Measurements from ENCODE around the gene GXYLT2. TPM values are rescaled to one million over a fixed set of nuclear protein-coding genes. Genes with fewer than 3 reads are reported as not detected.

The GXYLT2 gene
- total and polyA plus RNA-seq, 2 of the 13 experiments (the other 11 are each of a cell fraction or from before 2014, with no cell fraction given): 4.3 to 6.9 TPM

DNA sequence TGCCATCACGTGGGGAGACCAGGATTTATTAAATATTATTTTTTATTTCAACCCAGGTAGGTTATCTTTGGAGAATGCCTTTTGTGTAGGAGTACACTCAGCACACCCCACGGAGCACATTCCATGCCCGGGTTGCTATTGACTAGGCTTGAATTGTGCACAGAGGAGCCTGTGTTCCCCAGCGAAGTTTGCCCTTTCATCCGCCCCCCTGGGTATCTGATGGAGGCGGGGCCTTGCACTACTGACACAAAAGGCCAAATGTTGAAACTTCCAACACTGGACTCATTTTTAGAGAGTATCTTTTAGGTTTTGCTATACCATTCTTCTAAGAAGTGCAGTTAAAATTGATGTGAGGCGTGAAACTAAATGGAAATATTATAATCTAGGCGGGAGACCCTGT, 69.5 kb downstream of the GXYLT2 start (continued):
- TF ChIP-seq, protein P1, sequence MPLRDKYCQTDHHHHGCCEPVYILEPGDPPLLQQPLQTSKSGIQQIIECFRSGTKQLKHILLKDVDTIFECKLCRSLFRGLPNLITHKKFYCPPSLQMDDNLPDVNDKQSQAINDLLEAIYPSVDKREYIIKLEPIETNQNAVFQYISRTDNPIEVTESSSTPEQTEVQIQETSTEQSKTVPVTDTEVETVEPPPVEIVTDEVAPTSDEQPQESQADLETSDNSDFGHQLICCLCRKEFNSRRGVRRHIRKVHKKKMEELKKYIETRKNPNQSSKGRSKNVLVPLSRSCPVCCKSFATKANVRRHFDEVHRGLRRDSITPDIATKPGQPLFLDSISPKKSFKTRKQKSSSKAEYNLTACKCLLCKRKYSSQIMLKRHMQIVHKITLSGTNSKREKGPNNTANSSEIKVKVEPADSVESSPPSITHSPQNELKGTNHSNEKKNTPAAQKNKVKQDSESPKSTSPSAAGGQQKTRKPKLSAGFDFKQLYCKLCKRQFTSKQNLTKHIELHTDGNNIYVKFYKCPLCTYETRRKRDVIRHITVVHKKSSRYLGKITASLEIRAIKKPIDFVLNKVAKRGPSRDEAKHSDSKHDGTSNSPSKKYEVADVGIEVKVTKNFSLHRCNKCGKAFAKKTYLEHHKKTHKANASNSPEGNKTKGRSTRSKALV (CRISPR knock-in tag; IDR thresholded peaks at IDR 0.05): no peak
- no peak for TF ChIP-seq KDM4B (CRISPR knock-in tag; IDR thresholded peaks at IDR 0.05)
- no peak for TF ChIP-seq RFX1 (IDR thresholded peaks at IDR 0.05)
- TF ChIP-seq, protein P2, sequence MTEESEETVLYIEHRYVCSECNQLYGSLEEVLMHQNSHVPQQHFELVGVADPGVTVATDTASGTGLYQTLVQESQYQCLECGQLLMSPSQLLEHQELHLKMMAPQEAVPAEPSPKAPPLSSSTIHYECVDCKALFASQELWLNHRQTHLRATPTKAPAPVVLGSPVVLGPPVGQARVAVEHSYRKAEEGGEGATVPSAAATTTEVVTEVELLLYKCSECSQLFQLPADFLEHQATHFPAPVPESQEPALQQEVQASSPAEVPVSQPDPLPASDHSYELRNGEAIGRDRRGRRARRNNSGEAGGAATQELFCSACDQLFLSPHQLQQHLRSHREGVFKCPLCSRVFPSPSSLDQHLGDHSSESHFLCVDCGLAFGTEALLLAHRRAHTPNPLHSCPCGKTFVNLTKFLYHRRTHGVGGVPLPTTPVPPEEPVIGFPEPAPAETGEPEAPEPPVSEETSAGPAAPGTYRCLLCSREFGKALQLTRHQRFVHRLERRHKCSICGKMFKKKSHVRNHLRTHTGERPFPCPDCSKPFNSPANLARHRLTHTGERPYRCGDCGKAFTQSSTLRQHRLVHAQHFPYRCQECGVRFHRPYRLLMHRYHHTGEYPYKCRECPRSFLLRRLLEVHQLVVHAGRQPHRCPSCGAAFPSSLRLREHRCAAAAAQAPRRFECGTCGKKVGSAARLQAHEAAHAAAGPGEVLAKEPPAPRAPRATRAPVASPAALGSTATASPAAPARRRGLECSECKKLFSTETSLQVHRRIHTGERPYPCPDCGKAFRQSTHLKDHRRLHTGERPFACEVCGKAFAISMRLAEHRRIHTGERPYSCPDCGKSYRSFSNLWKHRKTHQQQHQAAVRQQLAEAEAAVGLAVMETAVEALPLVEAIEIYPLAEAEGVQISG (CRISPR knock-in tag; IDR thresholded peaks at IDR 0.05): peak; percentile 47; the same call in 1 of the 2 replicates
- TF ChIP-seq ZNF564 (CRISPR knock-in tag; IDR thresholded peaks at IDR 0.05): no peak
- TF ChIP-seq SALL2 (CRISPR knock-in tag; IDR thresholded peaks at IDR 0.05): no peak
- TF ChIP-seq XRCC5 (optimal IDR thresholded peaks at IDR 0.05; ENCODE audit: low read length): peak; percentile 37
- no peak for TF ChIP-seq RBFOX2 (IDR thresholded peaks at IDR 0.05; ENCODE audit: low read depth, low read length)
- TF ChIP-seq, protein P3, sequence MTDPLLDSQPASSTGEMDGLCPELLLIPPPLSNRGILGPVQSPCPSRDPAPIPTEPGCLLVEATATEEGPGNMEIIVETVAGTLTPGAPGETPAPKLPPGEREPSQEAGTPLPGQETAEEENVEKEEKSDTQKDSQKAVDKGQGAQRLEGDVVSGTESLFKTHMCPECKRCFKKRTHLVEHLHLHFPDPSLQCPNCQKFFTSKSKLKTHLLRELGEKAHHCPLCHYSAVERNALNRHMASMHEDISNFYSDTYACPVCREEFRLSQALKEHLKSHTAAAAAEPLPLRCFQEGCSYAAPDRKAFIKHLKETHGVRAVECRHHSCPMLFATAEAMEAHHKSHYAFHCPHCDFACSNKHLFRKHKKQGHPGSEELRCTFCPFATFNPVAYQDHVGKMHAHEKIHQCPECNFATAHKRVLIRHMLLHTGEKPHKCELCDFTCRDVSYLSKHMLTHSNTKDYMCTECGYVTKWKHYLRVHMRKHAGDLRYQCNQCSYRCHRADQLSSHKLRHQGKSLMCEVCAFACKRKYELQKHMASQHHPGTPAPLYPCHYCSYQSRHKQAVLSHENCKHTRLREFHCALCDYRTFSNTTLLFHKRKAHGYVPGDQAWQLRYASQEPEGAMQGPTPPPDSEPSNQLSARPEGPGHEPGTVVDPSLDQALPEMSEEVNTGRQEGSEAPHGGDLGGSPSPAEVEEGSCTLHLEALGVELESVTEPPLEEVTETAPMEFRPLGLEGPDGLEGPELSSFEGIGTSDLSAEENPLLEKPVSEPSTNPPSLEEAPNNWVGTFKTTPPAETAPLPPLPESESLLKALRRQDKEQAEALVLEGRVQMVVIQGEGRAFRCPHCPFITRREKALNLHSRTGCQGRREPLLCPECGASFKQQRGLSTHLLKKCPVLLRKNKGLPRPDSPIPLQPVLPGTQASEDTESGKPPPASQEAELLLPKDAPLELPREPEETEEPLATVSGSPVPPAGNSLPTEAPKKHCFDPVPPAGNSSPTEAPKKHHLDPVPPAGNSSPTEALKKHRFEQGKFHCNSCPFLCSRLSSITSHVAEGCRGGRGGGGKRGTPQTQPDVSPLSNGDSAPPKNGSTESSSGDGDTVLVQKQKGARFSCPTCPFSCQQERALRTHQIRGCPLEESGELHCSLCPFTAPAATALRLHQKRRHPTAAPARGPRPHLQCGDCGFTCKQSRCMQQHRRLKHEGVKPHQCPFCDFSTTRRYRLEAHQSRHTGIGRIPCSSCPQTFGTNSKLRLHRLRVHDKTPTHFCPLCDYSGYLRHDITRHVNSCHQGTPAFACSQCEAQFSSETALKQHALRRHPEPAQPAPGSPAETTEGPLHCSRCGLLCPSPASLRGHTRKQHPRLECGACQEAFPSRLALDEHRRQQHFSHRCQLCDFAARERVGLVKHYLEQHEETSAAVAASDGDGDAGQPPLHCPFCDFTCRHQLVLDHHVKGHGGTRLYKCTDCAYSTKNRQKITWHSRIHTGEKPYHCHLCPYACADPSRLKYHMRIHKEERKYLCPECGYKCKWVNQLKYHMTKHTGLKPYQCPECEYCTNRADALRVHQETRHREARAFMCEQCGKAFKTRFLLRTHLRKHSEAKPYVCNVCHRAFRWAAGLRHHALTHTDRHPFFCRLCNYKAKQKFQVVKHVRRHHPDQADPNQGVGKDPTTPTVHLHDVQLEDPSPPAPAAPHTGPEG (CRISPR knock-in tag; IDR thresholded peaks at IDR 0.05): no peak
- TF ChIP-seq, protein P4, sequence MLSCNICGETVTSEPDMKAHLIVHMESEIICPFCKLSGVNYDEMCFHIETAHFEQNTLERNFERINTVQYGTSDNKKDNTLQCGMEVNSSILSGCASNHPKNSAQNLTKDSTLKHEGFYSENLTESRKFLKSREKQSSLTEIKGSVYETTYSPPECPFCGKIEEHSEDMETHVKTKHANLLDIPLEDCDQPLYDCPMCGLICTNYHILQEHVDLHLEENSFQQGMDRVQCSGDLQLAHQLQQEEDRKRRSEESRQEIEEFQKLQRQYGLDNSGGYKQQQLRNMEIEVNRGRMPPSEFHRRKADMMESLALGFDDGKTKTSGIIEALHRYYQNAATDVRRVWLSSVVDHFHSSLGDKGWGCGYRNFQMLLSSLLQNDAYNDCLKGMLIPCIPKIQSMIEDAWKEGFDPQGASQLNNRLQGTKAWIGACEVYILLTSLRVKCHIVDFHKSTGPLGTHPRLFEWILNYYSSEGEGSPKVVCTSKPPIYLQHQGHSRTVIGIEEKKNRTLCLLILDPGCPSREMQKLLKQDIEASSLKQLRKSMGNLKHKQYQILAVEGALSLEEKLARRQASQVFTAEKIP (CRISPR knock-in tag; IDR thresholded peaks at IDR 0.05; ENCODE audit: borderline replicate concordance): no peak
- no peak for TF ChIP-seq HNRNPLL (IDR thresholded peaks at IDR 0.05; ENCODE audit: low read depth, low read length, poor library complexity, severe bottlenecking)
- TF ChIP-seq, protein P5, sequence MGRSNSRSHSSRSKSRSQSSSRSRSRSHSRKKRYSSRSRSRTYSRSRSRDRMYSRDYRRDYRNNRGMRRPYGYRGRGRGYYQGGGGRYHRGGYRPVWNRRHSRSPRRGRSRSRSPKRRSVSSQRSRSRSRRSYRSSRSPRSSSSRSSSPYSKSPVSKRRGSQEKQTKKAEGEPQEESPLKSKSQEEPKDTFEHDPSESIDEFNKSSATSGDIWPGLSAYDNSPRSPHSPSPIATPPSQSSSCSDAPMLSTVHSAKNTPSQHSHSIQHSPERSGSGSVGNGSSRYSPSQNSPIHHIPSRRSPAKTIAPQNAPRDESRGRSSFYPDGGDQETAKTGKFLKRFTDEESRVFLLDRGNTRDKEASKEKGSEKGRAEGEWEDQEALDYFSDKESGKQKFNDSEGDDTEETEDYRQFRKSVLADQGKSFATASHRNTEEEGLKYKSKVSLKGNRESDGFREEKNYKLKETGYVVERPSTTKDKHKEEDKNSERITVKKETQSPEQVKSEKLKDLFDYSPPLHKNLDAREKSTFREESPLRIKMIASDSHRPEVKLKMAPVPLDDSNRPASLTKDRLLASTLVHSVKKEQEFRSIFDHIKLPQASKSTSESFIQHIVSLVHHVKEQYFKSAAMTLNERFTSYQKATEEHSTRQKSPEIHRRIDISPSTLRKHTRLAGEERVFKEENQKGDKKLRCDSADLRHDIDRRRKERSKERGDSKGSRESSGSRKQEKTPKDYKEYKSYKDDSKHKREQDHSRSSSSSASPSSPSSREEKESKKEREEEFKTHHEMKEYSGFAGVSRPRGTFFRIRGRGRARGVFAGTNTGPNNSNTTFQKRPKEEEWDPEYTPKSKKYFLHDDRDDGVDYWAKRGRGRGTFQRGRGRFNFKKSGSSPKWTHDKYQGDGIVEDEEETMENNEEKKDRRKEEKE (IDR thresholded peaks at IDR 0.05): no peak
- no peak for TF ChIP-seq ZMAT3 (CRISPR knock-in tag; conservative IDR thresholded peaks at IDR 0.05)
- no peak for TF ChIP-seq ZNF354B (CRISPR knock-in tag; IDR thresholded peaks at IDR 0.05)
- TF ChIP-seq KAT8 (CRISPR knock-in tag; IDR thresholded peaks at IDR 0.05): 0 out of 2 replicates have a peak, but pooled peaks have one; percentile 35

All from HepG2 (cell line).